ENCODE results near the gene MCC.

MCC gene

DNA sequence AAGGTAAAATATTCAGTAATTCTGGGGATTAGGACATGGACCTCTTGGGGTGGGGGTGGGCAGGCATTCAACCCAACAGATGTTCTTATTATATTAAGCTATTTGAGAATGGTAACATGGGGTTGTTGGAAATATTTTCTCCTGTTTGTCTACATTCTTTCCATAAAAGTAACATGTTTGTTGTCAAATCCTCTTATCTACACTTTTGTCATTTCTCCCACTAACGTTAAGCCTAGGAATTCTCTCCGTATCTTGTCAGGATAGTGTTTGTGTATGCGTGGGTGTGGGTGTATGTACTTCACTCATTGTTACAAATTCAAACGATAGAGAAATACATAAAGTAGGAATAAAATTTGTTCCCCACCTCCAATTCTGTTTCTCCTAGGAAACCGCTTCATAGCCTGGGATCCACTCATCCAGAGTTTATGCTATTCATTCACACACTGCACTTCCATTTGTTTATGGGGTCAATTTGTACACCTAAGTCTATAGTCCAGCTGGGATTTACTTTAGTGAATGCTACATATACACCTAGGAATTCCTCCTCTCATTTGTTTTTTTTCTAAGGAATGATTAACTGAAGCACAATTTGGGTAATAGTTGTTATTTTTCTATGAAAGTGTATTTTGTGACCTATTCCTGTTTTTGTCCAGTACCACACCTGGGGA is 294.8 kb downstream of the MCC start:
- TF ChIP-seq CTCF (IDR thresholded peaks at IDR 0.05; ENCODE audit: low read depth, low read length, missing control alignments): no peak

DNA sequence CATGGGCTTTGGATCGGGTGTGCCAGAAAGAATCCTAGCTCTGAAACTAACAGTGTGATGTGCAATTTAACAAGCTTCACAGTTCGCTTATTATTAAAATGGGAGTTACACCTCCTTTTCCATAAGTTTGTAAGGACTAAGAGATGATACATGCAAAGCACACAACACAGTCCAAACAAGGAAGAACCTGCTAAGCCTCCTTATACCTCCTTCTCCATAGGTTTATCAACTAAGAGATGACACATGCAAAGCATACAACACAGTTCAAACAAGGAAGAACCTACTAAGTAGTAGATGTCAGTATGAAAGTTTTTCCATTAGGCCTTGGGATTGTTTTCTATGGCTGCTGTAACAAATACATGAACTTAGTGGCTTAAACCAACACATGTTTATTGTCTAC is 295.7 kb downstream of the MCC start:
- no peak overlapping the region for H3K4me3 ChIP-seq (ENCODE audit: low read depth, low read length)
- no peak for DNase-seq (ENCODE audit: low read depth)
- no peak for TF ChIP-seq CTCF (IDR thresholded peaks at IDR 0.05; ENCODE audit: low read depth, low read length, missing control alignments)

More for the DNA sequence above, 294.8 kb downstream of the MCC start:
- H3K4me3 ChIP-seq (ENCODE audit: low read depth, low read length): no peak overlapping the region
- DNase-seq (ENCODE audit: low read depth): no peak

DNA sequence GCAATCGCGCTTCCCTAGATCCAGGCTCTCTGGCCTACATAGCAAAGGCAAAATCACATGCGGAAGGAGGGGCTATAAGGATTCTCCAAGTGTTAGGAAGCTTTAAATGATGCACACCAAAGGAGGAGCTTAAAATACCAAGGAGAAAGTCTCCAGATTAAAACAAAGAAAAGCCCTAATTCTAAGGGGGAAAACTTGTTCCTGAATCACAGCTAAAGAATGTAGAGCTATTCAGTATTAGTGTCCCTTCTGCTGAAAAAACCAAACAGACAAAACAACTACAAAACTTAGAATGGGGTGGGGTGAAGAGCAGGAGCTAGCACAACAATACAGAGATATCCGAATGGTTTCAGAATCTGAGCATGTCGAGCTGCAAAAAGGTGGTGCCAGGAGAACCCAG is 297.9 kb downstream of the MCC start:
- TF ChIP-seq CTCF (IDR thresholded peaks at IDR 0.05; ENCODE audit: low read depth, low read length, missing control alignments): no peak
- H3K4me3 ChIP-seq (ENCODE audit: low read depth, low read length): no peak overlapping the region
- no peak for DNase-seq (ENCODE audit: low read depth)

DNA sequence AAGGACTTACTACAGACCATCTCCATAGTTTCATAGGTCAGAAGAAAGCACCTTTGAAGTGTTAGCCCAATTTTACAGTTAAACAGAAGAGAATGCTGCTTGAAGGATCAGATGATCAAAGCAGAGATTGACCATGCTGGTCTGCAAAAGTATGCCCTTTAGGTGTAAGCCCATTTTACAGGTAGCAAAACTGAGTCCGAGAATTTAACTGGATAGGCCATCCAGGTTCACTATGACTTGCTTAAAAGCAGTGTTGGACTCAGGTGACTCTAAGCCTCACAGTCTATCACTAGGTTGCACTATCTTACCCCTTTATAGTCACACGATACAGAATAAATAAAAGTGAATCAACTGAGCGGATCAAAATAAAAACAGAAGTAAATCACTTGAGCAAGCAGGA is 299.0 kb downstream of the MCC start:
- DNase-seq (ENCODE audit: low read depth): no peak
- no peak overlapping the region for H3K4me3 ChIP-seq (ENCODE audit: low read depth, low read length)
- TF ChIP-seq CTCF (IDR thresholded peaks at IDR 0.05; ENCODE audit: low read depth, low read length, missing control alignments): no peak

DNA sequence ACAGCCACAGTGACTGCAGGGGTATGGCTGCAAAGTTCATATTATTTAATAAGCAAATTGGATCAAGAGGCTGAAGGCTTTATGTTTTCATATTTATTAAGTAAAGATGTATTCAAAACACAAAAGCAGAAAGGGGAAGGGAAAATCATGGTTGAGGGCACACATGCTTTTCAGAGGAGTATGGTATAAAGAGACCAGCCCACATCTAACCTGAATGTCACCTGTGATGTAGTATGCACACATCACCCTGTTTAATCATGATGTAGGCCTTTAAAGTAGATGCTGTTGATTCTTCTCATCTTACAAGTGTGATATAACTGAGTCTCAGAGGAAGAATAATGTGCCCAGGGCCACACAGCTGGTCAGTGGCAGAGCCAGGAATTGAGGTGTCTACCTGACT is 299.8 kb downstream of the MCC start:
- no peak for DNase-seq (ENCODE audit: low read depth)
- no peak overlapping the region for H3K4me3 ChIP-seq (ENCODE audit: low read depth, low read length)
- no peak for TF ChIP-seq CTCF (IDR thresholded peaks at IDR 0.05; ENCODE audit: low read depth, low read length, missing control alignments)

GRCh38 chr5:113187906-113188305 is 300.3 kb downstream of the MCC start:
- H3K4me3 ChIP-seq (ENCODE audit: low read depth, low read length): no peak overlapping the region
- peak; percentile 2 for DNase-seq (ENCODE audit: low read depth)
- no peak for TF ChIP-seq CTCF (IDR thresholded peaks at IDR 0.05; ENCODE audit: low read depth, low read length, missing control alignments)

- no peak overlapping the region for H3K4me3 ChIP-seq (ENCODE audit: low read depth, low read length)
- TF ChIP-seq CTCF (IDR thresholded peaks at IDR 0.05; ENCODE audit: low read depth, low read length, missing control alignments): no peak
- no peak for DNase-seq (ENCODE audit: low read depth)
Observed at GRCh38 chr5:113186061-113186460, 302.2 kb downstream of the MCC start.
